ENCODE data around the gene PPOX. TPM values are rescaled to one million over a fixed set of nuclear protein-coding genes. Genes with fewer than 3 reads are reported as not detected.

Gene PPOX
- total RNA-seq, 1 donor from 2014 or later, result 28.6 TPM

DNA sequence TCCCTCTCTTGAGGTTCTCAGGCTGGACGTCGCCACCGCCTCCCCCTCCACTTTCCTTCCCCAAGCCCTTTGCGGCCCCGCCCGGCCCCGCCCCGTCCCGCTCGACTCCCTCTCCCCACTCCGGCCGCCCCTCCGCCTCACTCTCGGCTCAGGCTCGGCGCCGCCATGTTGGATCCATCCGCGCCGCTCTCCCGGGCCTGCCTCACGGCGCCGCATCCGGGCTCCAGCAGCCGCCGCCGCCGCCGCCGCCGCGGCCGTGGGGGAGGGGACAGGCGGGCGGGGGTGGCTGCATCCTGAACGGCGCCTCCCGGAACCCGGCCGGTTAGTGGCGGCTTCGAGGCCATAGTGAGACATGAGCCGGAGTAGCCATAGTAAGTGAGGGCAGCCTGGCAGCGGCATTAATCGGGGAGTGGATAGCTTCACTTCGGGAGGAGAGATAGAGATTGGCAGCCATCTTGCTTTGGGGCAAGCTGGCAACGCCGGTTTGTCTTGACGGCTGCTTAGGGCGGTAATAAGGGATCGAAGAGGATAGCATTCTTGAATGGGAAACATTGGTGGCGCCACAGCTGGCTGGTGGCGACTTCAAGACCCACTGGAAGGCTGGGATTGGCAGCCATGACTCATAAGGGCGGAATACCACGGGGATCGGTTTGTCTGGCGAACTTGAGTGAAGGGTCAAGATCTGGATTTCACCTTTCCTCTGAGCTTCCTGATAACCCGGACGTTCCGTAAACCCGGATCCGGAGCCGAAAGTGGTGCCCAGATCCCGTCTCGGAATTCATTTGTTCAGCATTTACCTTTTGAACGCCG, 33.6 kb upstream of the PPOX start, which contains the start of gene DEDD:
DEDD (minus strand) TSS at position 258 of the 810 bp plus-strand sequence. CDS start 8,205 bp downstream, outside the sequence.
- Mint-ChIP-seq H3K27ac (no peak within 1 kb of the TSS), H3K4me1 (peaks cover 44% of the 10 kb centered on the region), H3K9me3 (no peaks in the 10 kb centered on the region), H3K27me3 (no peaks in the 10 kb centered on the region), H3K4me3 (no peak within 1 kb of the TSS), H3K36me3 (ENCODE audit: low read depth) (peaks cover 32% of the 10 kb centered on the region)
- peak; percentile 96 for DNase-seq
- intact Hi-C loops (cut with micrococcal nuclease), result loop anchor here (1.0 to 5.0 kb wide), 5 partner anchors 13 to 70 kb away; partner anchors contain the start of genes ARHGAP30, NDUFS2, PPOX and UFC1

GRCh38 chr1:161133220-161133740, 32.9 kb upstream of the PPOX start:
- no peaks in the 10 kb centered on the region for H3K27me3 Mint-ChIP-seq
- no peaks in the 10 kb centered on the region for H3K9me3 Mint-ChIP-seq
- H3K36me3 Mint-ChIP-seq (ENCODE audit: low read depth), result peaks cover 28% of the 10 kb centered on the region
- H3K4me1 Mint-ChIP-seq, result peaks cover 38% of the 10 kb centered on the region
- H3K4me3 Mint-ChIP-seq, result no peak overlapping the region
- intact Hi-C loops (cut with micrococcal nuclease), result loop anchor here (2.0 to 5.0 kb wide), 2 partner anchors 66 to 70 kb away; partner anchors contain the start of genes ARHGAP30 and NDUFS2
- no peak overlapping the region for H3K27ac Mint-ChIP-seq
- DNase-seq, result no peak

DNA sequence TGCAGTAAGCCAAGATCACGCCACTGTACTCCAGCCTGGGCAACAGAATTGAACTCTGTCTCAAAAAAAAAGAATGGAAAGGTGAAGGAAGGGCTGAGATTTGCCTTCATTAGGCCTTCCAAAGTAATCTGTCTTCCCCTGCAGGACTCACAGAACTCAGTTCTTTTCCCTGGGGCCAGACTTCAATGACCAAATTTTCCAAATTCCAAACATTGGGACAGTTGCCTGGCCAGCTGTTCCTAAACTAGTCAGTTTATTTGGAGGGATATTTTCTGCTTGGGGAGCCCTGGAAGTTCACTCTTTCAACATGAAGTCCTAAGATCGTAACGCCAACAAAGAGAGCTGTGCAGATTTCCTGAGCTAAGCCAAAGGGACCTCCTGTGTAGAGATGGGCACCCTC, 28.3 kb upstream of the PPOX start:
- H3K36me3 Mint-ChIP-seq (ENCODE audit: low read depth), result peaks cover 7% of the 10 kb centered on the region
- no peak for DNase-seq
- H3K4me3 Mint-ChIP-seq, result no peak overlapping the region
- H3K9me3 Mint-ChIP-seq, result no peaks in the 10 kb centered on the region
- H3K27ac Mint-ChIP-seq, result no peak overlapping the region
- intact Hi-C loops (cut with micrococcal nuclease), result no loop called here
- H3K4me1 Mint-ChIP-seq, result peaks cover 9% of the 10 kb centered on the region
- H3K27me3 Mint-ChIP-seq, result no peaks in the 10 kb centered on the region

- intact Hi-C loops (cut with micrococcal nuclease), result no loop called here
- no peaks in the 10 kb centered on the region for H3K9me3 Mint-ChIP-seq
- no peak overlapping the region for H3K4me3 Mint-ChIP-seq
- no peak for DNase-seq
- no peaks in the 10 kb centered on the region for H3K27me3 Mint-ChIP-seq
- H3K36me3 Mint-ChIP-seq (ENCODE audit: low read depth), result peaks cover 7% of the 10 kb centered on the region
- H3K27ac Mint-ChIP-seq, result peak overlapping the region; percentile 19
- H3K4me1 Mint-ChIP-seq, result peaks cover 9% of the 10 kb centered on the region
Measured at GRCh38 chr1:161138431-161138830, 27.8 kb upstream of the PPOX start.

- Mint-ChIP-seq H3K27me3 (no peaks in the 10 kb centered on the region), H3K36me3 (ENCODE audit: low read depth) (peaks cover 7% of the 10 kb centered on the region), H3K4me1 (peaks cover 9% of the 10 kb centered on the region), H3K4me3 (no peak overlapping the region), H3K9me3 (no peaks in the 10 kb centered on the region), H3K27ac (no peak overlapping the region)
- intact Hi-C loops (cut with micrococcal nuclease), result no loop called here
- peak; percentile 84 for DNase-seq
Measured at GRCh38 chr1:161139766-161140165, 26.5 kb upstream of the PPOX start.

- Mint-ChIP-seq H3K27ac (no peak overlapping the region), H3K9me3 (no peaks in the 10 kb centered on the region), H3K4me3 (no peak overlapping the region), H3K27me3 (no peaks in the 10 kb centered on the region), H3K4me1 (peaks cover 5% of the 10 kb centered on the region), H3K36me3 (ENCODE audit: low read depth) (peaks cover 3% of the 10 kb centered on the region)
- DNase-seq, result no peak
- intact Hi-C loops (cut with micrococcal nuclease), result no loop called here
Measured at GRCh38 chr1:161140755-161141400, 25.3 kb upstream of the PPOX start.

DNA sequence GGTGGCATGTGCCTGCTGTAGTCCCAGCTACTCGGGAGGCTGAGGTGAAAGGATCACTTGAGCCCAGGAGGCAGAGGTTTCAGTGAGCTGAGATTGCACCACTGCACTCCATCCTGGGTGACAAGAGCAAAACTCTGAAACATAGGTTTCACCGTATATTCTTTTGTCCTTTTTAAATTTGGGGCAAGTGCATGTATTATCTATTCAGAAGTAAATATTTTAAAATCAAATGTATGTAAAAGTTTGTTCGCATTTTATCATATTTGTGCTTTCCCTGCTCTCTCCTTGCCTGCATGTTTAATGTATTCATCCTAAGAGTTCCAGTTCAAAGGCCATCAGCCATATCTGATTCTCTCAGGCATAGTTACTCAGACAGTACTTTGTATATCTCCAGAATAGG, 20.4 kb upstream of the PPOX start:
- no peak overlapping the region for H3K4me3 Mint-ChIP-seq
- intact Hi-C loops (cut with micrococcal nuclease), result no loop called here
- DNase-seq, result no peak
- H3K9me3 Mint-ChIP-seq, result no peaks in the 10 kb centered on the region
- no peaks in the 10 kb centered on the region for H3K4me1 Mint-ChIP-seq
- no peak overlapping the region for H3K27ac Mint-ChIP-seq
- H3K27me3 Mint-ChIP-seq, result no peaks in the 10 kb centered on the region
- no peaks in the 10 kb centered on the region for H3K36me3 Mint-ChIP-seq (ENCODE audit: low read depth)

GRCh38 chr1:161153176-161153575, 13.1 kb upstream of the PPOX start:
- intact Hi-C loops (cut with micrococcal nuclease), result loop anchor here (1.0 to 5.0 kb wide), 4 partner anchors 13 to 85 kb away; partner anchors contain the start of genes DEDD, NIT1, PFDN2 and PPOX
- Mint-ChIP-seq H3K4me3 (peak overlapping the region; percentile 97), H3K27ac (peak overlapping the region; percentile 100), H3K36me3 (ENCODE audit: low read depth) (peaks cover 15% of the 10 kb centered on the region), H3K9me3 (no peaks in the 10 kb centered on the region), H3K27me3 (no peaks in the 10 kb centered on the region), H3K4me1 (peaks cover 16% of the 10 kb centered on the region)
- DNase-seq, result no peak

- Mint-ChIP-seq H3K4me1 (peaks cover 22% of the 10 kb centered on the region), H3K27me3 (no peaks in the 10 kb centered on the region), H3K4me3 (peak within 1 kb of the TSS; percentile 97), H3K36me3 (ENCODE audit: low read depth) (peaks cover 19% of the 10 kb centered on the region), H3K27ac (peak within 1 kb of the TSS; percentile 100), H3K9me3 (no peaks in the 10 kb centered on the region)
- intact Hi-C loops (cut with micrococcal nuclease), result loop anchor here (1.0 to 5.0 kb wide), 4 partner anchors 12 to 86 kb away; partner anchors contain the start of genes DEDD, NIT1, PFDN2 and PPOX
- DNase-seq, result peak; percentile 95
Measured at GRCh38 chr1:161153682-161154337, 12.4 kb upstream of the PPOX start, which contains the start of gene UFC1. Gene UFC1, plus strand, starts transcription at chr1:161153978. Its CDS starts 20 bp downstream, at chr1:161153998.

- no peak for DNase-seq
- intact Hi-C loops (cut with micrococcal nuclease), result loop anchor here (2.0 kb wide), 1 partner anchor 19 kb away; the partner anchor contains the start of gene B4GALT3
- H3K4me1 Mint-ChIP-seq, result peaks cover 47% of the 10 kb centered on the region
- H3K27ac Mint-ChIP-seq, result peak overlapping the region; percentile 7
- H3K9me3 Mint-ChIP-seq, result no peaks in the 10 kb centered on the region
- peak overlapping the region; percentile 7 for H3K4me3 Mint-ChIP-seq
- no peaks in the 10 kb centered on the region for H3K27me3 Mint-ChIP-seq
- peaks cover 43% of the 10 kb centered on the region for H3K36me3 Mint-ChIP-seq (ENCODE audit: low read depth)
Measured at GRCh38 chr1:161157867-161158266, 8.4 kb upstream of the PPOX start.

- H3K27me3 Mint-ChIP-seq, result no peaks in the 10 kb centered on the region
- peak overlapping the region; percentile 91 for H3K4me3 Mint-ChIP-seq
- no peaks in the 10 kb centered on the region for H3K9me3 Mint-ChIP-seq
- intact Hi-C loops (cut with micrococcal nuclease), result loop anchor here (2.0 kb wide), 1 partner anchor 18 kb away; the partner anchor contains the start of gene B4GALT3
- H3K36me3 Mint-ChIP-seq (ENCODE audit: low read depth), result peaks cover 49% of the 10 kb centered on the region
- peak overlapping the region; percentile 93 for H3K27ac Mint-ChIP-seq
- H3K4me1 Mint-ChIP-seq, result peaks cover 50% of the 10 kb centered on the region
- DNase-seq, result peak; percentile 68
Measured at GRCh38 chr1:161158316-161159010, 7.8 kb upstream of the PPOX start.

GRCh38 chr1:161159087-161159912, 6.9 kb upstream of the PPOX start, which contains the start of gene USP21:
Gene USP21, plus strand, starts transcription at chr1:161159500. Its CDS starts 1,141 bp downstream, at chr1:161160641.
- H3K36me3 Mint-ChIP-seq (ENCODE audit: low read depth), result peaks cover 56% of the 10 kb centered on the region
- peaks cover 51% of the 10 kb centered on the region for H3K4me1 Mint-ChIP-seq
- H3K27ac Mint-ChIP-seq, result peak within 1 kb of the TSS; percentile 93
- H3K4me3 Mint-ChIP-seq, result peak within 1 kb of the TSS; percentile 91
- peak; percentile 98 for DNase-seq
- H3K9me3 Mint-ChIP-seq, result no peaks in the 10 kb centered on the region
- H3K27me3 Mint-ChIP-seq, result no peaks in the 10 kb centered on the region
- intact Hi-C loops (cut with micrococcal nuclease), result loop anchor here (2.0 kb wide), 1 partner anchor 18 kb away; the partner anchor contains the start of gene B4GALT3
